ENCODE data around the gene MON1B. TPM values are rescaled to one million over a fixed set of nuclear protein-coding genes. Genes with fewer than 3 reads are reported as not detected.

MON1B gene
- total and polyA plus RNA-seq, 9 of the 15 experiments (the other 6 are each of a cell fraction or from before 2014, with no cell fraction given), result 5.0 to 66.0 (median 12.6) TPM

DNA sequence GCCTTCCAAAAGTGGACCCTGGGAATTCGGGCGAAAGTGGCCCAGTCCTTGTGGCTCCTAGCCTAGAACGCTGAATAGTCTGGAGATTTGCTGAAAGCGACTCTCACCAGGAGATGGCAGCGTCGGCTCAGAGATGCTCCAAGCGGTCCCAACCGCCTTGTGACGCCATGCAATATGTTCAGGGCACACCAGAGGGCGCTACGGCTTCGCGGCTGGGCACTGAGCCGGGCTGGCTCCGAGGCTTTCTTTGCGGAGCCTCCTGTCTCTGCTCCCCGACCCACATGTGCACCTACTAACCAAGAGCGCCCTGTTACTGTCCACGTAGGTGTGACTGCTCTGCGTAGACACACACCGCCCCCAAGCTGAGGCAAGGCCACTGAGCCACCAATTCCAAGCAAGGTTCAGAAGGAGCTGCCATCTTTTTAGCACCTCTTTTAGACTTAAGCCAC is 45.1 kb downstream of the MON1B start:
- ATAC-seq (peak; percentile 97), FAIRE-seq (peak; percentile 99), DNase-seq (ENCODE audit: extremely low read depth in 1 of 4, low spot score in 3 of 4) (peak; percentile 83 to 90 (median 88))
- intact Hi-C loops (cut with micrococcal nuclease) (loop anchor here (1.0 to 10.0 kb wide), 6 partner anchors 179 to 769 kb away; no protein-coding TSS in a partner anchor), in situ Hi-C loops (cut with MboI) (loop anchor here (5.0 to 25.0 kb wide), 2 partner anchors 346 to 726 kb away; no protein-coding TSS in a partner anchor)
- ChIA-PET POLR2A (no interaction called here), CTCF (ENCODE audit: low intra/inter-chr PET ratio) (interaction anchor here (0.6 to 4.3 kb wide), 9 partner anchors 174 to 999 kb away, joined by 3 to 92 read pairs (median 5); no protein-coding TSS in a partner anchor)
- H3K79me2 ChIP-seq (ENCODE audit: control insufficient read depth, insufficient read depth, low read length), result no peaks in the 10 kb centered on the region
- H3K9ac ChIP-seq (ENCODE audit: insufficient read depth in 1 of 2, low read depth in 2 of 2, low read length in 2 of 2), result no peak overlapping the region
- H3K9me1 ChIP-seq (ENCODE audit: control insufficient read depth, insufficient read depth, low read length), result no peaks in the 10 kb centered on the region
- BruUV-seq (replicated peaks), result no TSS peak
- H4K20me1 ChIP-seq (replicated peaks; ENCODE audit: control insufficient read depth, insufficient read depth, low read length), result no peaks in the 10 kb centered on the region
- peaks cover 3 to 8% of the 10 kb centered on the region in 2 experiments; a peak in 3 of 5 replicates for H3K27me3 ChIP-seq (ENCODE audit: control insufficient read depth in 2 of 2, insufficient read depth in 2 of 2, low read length in 2 of 2)
- no peak overlapping the region for H3K27ac ChIP-seq (ENCODE audit: extremely low read depth, low read depth, low read length)
- under 1% methylated on average over 20 of the region's 21 CpGs for WGBS (ENCODE audit: insufficient coverage, low coverage, missing lambda C conversion rate)
- H2AFZ ChIP-seq (ENCODE audit: low read depth, low read length), result peak overlapping the region; percentile 46; the same call in 1 of the 2 replicates
- no peaks in the 10 kb centered on the region for H3K9me3 ChIP-seq (replicated peaks; ENCODE audit: control insufficient read depth, insufficient read depth, low read depth, low read length)
- H3K36me3 ChIP-seq (ENCODE audit: control insufficient read depth, insufficient read depth, low read length), result no peaks in the 10 kb centered on the region
- H3K4me1 ChIP-seq (replicated peaks in 1 of 2; ENCODE audit: control insufficient read depth in 2 of 2, insufficient read depth in 2 of 2, low read length in 2 of 2), result no peaks in the 10 kb centered on the region
- 0 out of 2 replicates have a peak overlapping the region, but pooled peaks have one; percentile 33 for H3K4me2 ChIP-seq (ENCODE audit: insufficient read depth, low read length)
- H3K4me3 ChIP-seq, result no peak overlapping the region
- TF ChIP-seq, protein P1, sequence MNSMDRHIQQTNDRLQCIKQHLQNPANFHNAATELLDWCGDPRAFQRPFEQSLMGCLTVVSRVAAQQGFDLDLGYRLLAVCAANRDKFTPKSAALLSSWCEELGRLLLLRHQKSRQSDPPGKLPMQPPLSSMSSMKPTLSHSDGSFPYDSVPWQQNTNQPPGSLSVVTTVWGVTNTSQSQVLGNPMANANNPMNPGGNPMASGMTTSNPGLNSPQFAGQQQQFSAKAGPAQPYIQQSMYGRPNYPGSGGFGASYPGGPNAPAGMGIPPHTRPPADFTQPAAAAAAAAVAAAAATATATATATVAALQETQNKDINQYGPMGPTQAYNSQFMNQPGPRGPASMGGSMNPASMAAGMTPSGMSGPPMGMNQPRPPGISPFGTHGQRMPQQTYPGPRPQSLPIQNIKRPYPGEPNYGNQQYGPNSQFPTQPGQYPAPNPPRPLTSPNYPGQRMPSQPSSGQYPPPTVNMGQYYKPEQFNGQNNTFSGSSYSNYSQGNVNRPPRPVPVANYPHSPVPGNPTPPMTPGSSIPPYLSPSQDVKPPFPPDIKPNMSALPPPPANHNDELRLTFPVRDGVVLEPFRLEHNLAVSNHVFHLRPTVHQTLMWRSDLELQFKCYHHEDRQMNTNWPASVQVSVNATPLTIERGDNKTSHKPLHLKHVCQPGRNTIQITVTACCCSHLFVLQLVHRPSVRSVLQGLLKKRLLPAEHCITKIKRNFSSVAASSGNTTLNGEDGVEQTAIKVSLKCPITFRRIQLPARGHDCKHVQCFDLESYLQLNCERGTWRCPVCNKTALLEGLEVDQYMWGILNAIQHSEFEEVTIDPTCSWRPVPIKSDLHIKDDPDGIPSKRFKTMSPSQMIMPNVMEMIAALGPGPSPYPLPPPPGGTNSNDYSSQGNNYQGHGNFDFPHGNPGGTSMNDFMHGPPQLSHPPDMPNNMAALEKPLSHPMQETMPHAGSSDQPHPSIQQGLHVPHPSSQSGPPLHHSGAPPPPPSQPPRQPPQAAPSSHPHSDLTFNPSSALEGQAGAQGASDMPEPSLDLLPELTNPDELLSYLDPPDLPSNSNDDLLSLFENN (IDR thresholded peaks at IDR 0.05; ENCODE audit: low read depth in 2 of 2, low read length in 2 of 2), result 0 out of 4 replicates have a peak, but pooled peaks of 1 of the 2 experiments have one; percentile 40
- TF ChIP-seq, protein P2, sequence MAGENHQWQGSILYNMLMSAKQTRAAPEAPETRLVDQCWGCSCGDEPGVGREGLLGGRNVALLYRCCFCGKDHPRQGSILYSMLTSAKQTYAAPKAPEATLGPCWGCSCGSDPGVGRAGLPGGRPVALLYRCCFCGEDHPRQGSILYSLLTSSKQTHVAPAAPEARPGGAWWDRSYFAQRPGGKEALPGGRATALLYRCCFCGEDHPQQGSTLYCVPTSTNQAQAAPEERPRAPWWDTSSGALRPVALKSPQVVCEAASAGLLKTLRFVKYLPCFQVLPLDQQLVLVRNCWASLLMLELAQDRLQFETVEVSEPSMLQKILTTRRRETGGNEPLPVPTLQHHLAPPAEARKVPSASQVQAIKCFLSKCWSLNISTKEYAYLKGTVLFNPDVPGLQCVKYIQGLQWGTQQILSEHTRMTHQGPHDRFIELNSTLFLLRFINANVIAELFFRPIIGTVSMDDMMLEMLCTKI (IDR thresholded peaks at IDR 0.05; ENCODE audit: partially characterized antibody), result no peak
- TF ChIP-seq JUND (IDR thresholded peaks at IDR 0.05; ENCODE audit: borderline replicate concordance, low read depth, low read length) (peak; percentile 68), JUND (tag; IDR thresholded peaks at IDR 0.05; ENCODE audit: borderline replicate concordance, low read depth, low read length) (no peak; the same call in 2 of the 3 replicates), RAD21 (CRISPR knock-in tag; conservative IDR thresholded peaks at IDR 0.05 in 1 of 2, IDR thresholded peaks at IDR 0.05 in 1 of 2) (peak; percentile 99 to 100), LCOR (CRISPR knock-in tag; IDR thresholded peaks at IDR 0.05) (0 out of 2 replicates have a peak, but pooled peaks have one; percentile 68), ARID2 (IDR thresholded peaks at IDR 0.05) (peak; percentile 97), HCFC1 (IDR thresholded peaks at IDR 0.05; ENCODE audit: low read depth, low read length) (peak; percentile 29; the same call in 1 of the 2 replicates), SRSF3 (IDR thresholded peaks at IDR 0.05; ENCODE audit: insufficient read depth, low read length) (no peak), ZNF696 (CRISPR knock-in tag; conservative IDR thresholded peaks at IDR 0.05) (no peak), NBN (IDR thresholded peaks at IDR 0.05; ENCODE audit: low read depth) (no peak), ZNF644 (tag; IDR thresholded peaks at IDR 0.05; ENCODE audit: low read depth) (no peak)
- TF ChIP-seq, protein P3, sequence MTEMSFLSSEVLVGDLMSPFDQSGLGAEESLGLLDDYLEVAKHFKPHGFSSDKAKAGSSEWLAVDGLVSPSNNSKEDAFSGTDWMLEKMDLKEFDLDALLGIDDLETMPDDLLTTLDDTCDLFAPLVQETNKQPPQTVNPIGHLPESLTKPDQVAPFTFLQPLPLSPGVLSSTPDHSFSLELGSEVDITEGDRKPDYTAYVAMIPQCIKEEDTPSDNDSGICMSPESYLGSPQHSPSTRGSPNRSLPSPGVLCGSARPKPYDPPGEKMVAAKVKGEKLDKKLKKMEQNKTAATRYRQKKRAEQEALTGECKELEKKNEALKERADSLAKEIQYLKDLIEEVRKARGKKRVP (CRISPR knock-in tag; IDR thresholded peaks at IDR 0.05), result no peak

All from K562 (cell line).